Pericardium fibroblast (primary cell): Measurements from ENCODE around the gene SUCLA2. TPM values are rescaled to one million over a fixed set of nuclear protein-coding genes. Genes with fewer than 3 reads are reported as not detected.

ENCODE experiments used
- total RNA-seq: library from RNA; depleted of rRNA; stranded (reverse); fragments of >200 nt; gene quantifications from 2 replicates; pipeline ENCODE4 v1.2.3, GENCODE V29; 2015

The SUCLA2 gene
- total RNA-seq, result 24.0 and 39.2 TPM in 2 replicates

GRCh38 chr13:48001114-48001881, at the start of gene SUCLA2:
SUCLA2 (minus strand) TSS chr13:48001273; CDS start chr13:48001269, 4 bp downstream.

DNA sequence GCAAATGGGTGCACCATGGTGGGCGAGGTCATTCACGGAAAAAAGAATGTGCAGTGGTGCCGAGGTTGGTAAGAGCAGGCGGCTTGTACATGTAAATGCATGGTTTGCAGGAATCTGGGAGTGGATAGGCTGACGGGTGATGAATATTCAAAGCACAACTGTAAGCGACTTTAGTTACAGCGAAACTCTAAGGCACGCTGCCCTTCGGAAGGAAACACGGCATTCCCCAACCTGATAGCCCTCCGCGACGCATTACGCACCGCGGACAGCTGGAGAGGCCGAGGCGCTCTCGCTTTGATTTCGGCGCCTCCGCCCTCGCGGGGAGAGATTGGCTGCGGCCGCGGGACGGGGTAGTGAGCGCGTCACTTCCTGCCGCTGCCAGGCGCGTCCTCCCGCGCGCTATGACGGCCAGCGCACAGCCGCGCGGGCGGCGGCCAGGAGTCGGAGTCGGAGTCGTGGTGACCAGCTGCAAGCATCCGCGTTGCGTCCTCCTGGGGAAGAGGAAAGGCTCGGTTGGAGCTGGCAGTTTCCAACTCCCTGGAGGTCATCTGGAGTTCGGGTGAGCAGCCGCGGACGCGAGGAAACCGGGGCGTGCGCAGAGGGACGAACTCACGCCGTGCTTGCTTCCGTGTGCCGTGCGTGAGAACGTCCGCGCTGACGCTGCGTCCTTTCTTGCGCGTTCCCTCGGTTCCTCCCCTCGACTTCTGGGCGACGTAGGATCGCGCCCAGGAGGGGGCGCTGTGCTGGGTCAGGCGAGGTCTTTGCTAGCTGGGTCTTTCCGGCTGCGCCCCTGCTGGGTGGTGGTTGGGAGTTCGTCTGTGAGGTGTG, 36.5 kb upstream of the SUCLA2 start, which contains the start of gene NUDT15:
Gene NUDT15 (plus strand): TSS at position 381 of the 828 bp plus-strand sequence. CDS start 21 bp downstream, at position 402.

Other genes starting within 250 kb of the SUCLA2 start
- 4.6 and 11.3 TPM in 2 replicates for gene NUDT15, start 36.5 kb upstream of the SUCLA2 start, total RNA-seq
- 25.2 and 31.2 TPM in 2 replicates for gene MED4, start 93.8 kb upstream of the SUCLA2 start, total RNA-seq
- 157 and 323 TPM in 2 replicates for gene ITM2B, start 231.9 kb upstream of the SUCLA2 start, total RNA-seq